ENCODE results near the gene PTPRK. TPM values are rescaled to one million over a fixed set of nuclear protein-coding genes. Genes with fewer than 3 reads are reported as not detected.
"Not testable (repeated sequence)": the region's sequence is repeated elsewhere in the genome, so short reads cannot be mapped to it uniquely, and the experiment has no call there.

Gene PTPRK
- total and polyA plus RNA-seq, 2 experiments from 2014 or later = 26.9 to 56.4 TPM

- TF ChIP-seq, protein P1, sequence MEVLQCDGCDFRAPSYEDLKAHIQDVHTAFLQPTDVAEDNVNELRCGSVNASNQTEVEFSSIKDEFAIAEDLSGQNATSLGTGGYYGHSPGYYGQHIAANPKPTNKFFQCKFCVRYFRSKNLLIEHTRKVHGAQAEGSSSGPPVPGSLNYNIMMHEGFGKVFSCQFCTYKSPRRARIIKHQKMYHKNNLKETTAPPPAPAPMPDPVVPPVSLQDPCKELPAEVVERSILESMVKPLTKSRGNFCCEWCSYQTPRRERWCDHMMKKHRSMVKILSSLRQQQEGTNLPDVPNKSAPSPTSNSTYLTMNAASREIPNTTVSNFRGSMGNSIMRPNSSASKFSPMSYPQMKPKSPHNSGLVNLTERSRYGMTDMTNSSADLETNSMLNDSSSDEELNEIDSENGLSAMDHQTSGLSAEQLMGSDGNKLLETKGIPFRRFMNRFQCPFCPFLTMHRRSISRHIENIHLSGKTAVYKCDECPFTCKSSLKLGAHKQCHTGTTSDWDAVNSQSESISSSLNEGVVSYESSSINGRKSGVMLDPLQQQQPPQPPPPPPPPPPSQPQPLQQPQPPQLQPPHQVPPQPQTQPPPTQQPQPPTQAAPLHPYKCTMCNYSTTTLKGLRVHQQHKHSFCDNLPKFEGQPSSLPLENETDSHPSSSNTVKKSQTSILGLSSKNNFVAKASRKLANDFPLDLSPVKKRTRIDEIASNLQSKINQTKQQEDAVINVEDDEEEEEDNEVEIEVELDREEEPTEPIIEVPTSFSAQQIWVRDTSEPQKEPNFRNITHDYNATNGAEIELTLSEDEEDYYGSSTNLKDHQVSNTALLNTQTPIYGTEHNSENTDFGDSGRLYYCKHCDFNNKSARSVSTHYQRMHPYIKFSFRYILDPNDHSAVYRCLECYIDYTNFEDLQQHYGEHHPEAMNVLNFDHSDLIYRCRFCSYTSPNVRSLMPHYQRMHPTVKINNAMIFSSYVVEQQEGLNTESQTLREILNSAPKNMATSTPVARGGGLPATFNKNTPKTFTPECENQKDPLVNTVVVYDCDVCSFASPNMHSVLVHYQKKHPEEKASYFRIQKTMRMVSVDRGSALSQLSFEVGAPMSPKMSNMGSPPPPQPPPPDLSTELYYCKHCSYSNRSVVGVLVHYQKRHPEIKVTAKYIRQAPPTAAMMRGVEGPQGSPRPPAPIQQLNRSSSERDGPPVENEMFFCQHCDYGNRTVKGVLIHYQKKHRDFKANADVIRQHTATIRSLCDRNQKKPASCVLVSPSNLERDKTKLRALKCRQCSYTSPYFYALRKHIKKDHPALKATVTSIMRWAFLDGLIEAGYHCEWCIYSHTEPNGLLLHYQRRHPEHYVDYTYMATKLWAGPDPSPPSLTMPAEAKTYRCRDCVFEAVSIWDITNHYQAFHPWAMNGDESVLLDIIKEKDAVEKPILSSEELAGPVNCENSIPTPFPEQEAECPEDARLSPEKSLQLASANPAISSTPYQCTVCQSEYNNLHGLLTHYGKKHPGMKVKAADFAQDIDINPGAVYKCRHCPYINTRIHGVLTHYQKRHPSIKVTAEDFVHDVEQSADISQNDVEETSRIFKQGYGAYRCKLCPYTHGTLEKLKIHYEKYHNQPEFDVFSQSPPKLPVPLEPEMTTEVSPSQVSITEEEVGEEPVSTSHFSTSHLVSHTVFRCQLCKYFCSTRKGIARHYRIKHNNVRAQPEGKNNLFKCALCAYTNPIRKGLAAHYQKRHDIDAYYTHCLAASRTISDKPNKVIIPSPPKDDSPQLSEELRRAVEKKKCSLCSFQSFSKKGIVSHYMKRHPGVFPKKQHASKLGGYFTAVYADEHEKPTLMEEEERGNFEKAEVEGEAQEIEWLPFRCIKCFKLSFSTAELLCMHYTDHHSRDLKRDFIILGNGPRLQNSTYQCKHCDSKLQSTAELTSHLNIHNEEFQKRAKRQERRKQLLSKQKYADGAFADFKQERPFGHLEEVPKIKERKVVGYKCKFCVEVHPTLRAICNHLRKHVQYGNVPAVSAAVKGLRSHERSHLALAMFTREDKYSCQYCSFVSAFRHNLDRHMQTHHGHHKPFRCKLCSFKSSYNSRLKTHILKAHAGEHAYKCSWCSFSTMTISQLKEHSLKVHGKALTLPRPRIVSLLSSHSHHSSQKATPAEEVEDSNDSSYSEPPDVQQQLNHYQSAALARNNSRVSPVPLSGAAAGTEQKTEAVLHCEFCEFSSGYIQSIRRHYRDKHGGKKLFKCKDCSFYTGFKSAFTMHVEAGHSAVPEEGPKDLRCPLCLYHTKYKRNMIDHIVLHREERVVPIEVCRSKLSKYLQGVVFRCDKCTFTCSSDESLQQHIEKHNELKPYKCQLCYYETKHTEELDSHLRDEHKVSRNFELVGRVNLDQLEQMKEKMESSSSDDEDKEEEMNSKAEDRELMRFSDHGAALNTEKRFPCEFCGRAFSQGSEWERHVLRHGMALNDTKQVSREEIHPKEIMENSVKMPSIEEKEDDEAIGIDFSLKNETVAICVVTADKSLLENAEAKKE (CRISPR knock-in tag; IDR thresholded peaks at IDR 0.05) = no peak
- TF ChIP-seq ZNF114 (CRISPR knock-in tag; IDR thresholded peaks at IDR 0.05) (no peak), POLR2AphosphoS5 (IDR thresholded peaks at IDR 0.05; ENCODE audit: low read depth) (no peak), STAT1 (IDR thresholded peaks at IDR 0.05; ENCODE audit: unreplicated experiment) (no peak), ZNF331 (CRISPR knock-in tag; IDR thresholded peaks at IDR 0.05; ENCODE audit: low read depth) (no peak), EZH2phosphoT487 (IDR thresholded peaks at IDR 0.05; ENCODE audit: unreplicated experiment) (no peak), JUNB (IDR thresholded peaks at IDR 0.05; ENCODE audit: unreplicated experiment) (no peak)
Observed at GRCh38 chr6:127990074-127990473, 530.3 kb downstream of the PTPRK start (continued).

DNA sequence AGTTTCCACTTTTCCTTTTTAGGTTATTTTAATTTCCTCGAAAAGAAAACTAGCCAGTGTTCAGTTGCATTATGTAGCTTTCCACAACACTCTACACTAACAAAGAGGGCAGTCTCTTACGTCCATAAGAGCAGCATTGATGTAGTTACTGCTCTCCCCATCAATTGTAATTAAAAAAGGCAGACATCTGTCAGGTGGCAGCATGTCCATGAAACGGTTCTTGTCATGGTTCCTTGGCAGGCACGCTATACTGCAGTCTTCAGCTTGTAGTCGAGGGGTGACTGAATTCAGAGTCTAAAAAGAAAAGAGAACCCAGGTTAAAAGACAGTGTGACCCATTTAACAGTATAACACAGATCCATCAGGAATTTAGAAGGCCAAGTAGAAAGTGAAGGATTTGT is 539.4 kb downstream of the PTPRK start:
- Histone ChIP-seq H3K27ac (ENCODE audit: low read depth) (no peak overlapping the region), H2AFZ (no peak overlapping the region), H3K36me3 (ENCODE audit: insufficient read depth) (no peaks in the 10 kb centered on the region; the same call in 1 of the 2 replicates), H3F3A (replicated peaks; ENCODE audit: low read depth) (no peaks in the 10 kb centered on the region), H4K20me1 (replicated peaks; ENCODE audit: insufficient read depth) (no peaks in the 10 kb centered on the region), H3K79me2 (replicated peaks; ENCODE audit: insufficient read depth) (no peaks in the 10 kb centered on the region), H3K4me3 (no peak overlapping the region), H3K9me2 (ENCODE audit: insufficient read depth) (no peaks in the 10 kb centered on the region), H3K4me1 (ENCODE audit: insufficient read depth) (peaks cover 17% of the 10 kb centered on the region), H3K27me3 (ENCODE audit: insufficient read depth) (no peaks in the 10 kb centered on the region), H3K4me2 (no peak overlapping the region)
- H3K4me1 Mint-ChIP-seq = peaks cover 23% of the 10 kb centered on the region
- no peak for DNase-seq (ENCODE audit: low spot score)
- no peak for ATAC-seq
- H3K9me3 Mint-ChIP-seq = no peaks in the 10 kb centered on the region
- H3K27ac Mint-ChIP-seq = no peak overlapping the region
- no peak overlapping the region for H3K4me3 Mint-ChIP-seq
- peaks cover 23% of the 10 kb centered on the region; the same call in 2 of the 3 replicates for H3K36me3 Mint-ChIP-seq (ENCODE audit: low read depth)
- no peak for TF ChIP-seq JUNB (IDR thresholded peaks at IDR 0.05; ENCODE audit: unreplicated experiment)
- no peak for TF ChIP-seq EZH2phosphoT487 (IDR thresholded peaks at IDR 0.05; ENCODE audit: unreplicated experiment)
- no peak for TF ChIP-seq EZH2 (IDR thresholded peaks at IDR 0.05; ENCODE audit: low read depth, unreplicated experiment)
- no peak for TF ChIP-seq CTCF (conservative IDR thresholded peaks at IDR 0.05; ENCODE audit: low read depth in 2 of 2)
- TF ChIP-seq ZNF114 (CRISPR knock-in tag; IDR thresholded peaks at IDR 0.05) = no peak
- TF ChIP-seq CREB1 (CRISPR knock-in tag; IDR thresholded peaks at IDR 0.05; ENCODE audit: low read depth) = no peak
- no peak for TF ChIP-seq ETS1 (IDR thresholded peaks at IDR 0.05)
- TF ChIP-seq STAT1 (IDR thresholded peaks at IDR 0.05; ENCODE audit: unreplicated experiment) = no peak
- no peak for TF ChIP-seq ZNF331 (CRISPR knock-in tag; IDR thresholded peaks at IDR 0.05; ENCODE audit: low read depth)
- no peaks in the 10 kb centered on the region for H3K27me3 Mint-ChIP-seq (ENCODE audit: insufficient read depth, low read depth, poor library complexity)

DNA sequence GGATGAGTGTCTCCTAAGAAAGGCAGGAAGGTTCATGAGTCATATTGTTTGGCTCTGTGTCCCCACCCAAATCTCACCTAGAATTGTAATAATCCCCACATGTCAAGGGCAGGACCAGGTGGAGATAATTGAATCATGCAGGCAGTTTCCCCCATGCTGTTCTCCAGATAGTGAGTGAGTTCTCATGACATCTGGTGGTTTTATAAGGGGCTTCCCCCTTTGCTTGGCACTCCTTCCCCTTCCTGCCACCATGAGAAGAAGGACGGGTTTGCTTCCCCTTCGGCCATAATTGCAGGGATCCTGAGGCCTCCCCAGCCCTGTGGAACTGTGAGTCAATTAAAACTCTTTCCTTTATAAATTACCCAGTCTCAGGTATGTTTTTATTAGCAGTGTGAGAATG is 542.2 kb downstream of the PTPRK start:
- not testable (repeated sequence) for H3K4me1 Mint-ChIP-seq; ATAC-seq; H4K20me1 ChIP-seq (replicated peaks; ENCODE audit: insufficient read depth); H3K4me3 ChIP-seq; H3K36me3 ChIP-seq (ENCODE audit: insufficient read depth); H3K27me3 Mint-ChIP-seq (ENCODE audit: insufficient read depth, low read depth, poor library complexity); H3F3A ChIP-seq (replicated peaks; ENCODE audit: low read depth); H3K4me1 ChIP-seq (ENCODE audit: insufficient read depth); H3K79me2 ChIP-seq (replicated peaks; ENCODE audit: insufficient read depth); H3K27me3 ChIP-seq (ENCODE audit: insufficient read depth); DNase-seq (ENCODE audit: low spot score); H3K4me2 ChIP-seq; H3K9me3 Mint-ChIP-seq; H3K27ac ChIP-seq (ENCODE audit: low read depth); H3K27ac Mint-ChIP-seq; H2AFZ ChIP-seq; H3K4me3 Mint-ChIP-seq; H3K9me2 ChIP-seq (ENCODE audit: insufficient read depth)
- peaks cover 22% of the 10 kb centered on the region; the same call in 2 of the 3 replicates for H3K36me3 Mint-ChIP-seq (ENCODE audit: low read depth)
